Measurements from ENCODE around the gene OLR1.

DNA sequence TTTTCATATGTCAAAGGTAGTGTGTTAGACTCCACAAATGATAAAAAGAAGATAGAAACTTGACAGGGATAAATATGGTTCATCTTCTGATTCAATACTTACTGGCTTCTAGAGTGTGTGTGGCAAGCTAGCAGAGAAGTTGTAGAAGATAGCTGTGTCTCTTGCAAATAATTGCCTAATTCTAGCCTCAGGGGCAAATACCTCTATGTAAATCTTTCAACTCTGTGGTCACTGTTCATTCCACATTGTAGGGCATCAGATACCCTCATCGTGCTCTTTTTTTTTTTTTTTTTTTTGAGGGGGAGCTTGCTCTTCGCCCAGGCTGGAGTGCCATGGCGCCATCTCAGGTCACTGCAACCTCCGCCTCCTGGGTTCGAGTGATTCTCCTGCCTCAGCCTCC lies 1.7 kb downstream of the OLR1 start:
- TF ChIP-seq, protein P1, sequence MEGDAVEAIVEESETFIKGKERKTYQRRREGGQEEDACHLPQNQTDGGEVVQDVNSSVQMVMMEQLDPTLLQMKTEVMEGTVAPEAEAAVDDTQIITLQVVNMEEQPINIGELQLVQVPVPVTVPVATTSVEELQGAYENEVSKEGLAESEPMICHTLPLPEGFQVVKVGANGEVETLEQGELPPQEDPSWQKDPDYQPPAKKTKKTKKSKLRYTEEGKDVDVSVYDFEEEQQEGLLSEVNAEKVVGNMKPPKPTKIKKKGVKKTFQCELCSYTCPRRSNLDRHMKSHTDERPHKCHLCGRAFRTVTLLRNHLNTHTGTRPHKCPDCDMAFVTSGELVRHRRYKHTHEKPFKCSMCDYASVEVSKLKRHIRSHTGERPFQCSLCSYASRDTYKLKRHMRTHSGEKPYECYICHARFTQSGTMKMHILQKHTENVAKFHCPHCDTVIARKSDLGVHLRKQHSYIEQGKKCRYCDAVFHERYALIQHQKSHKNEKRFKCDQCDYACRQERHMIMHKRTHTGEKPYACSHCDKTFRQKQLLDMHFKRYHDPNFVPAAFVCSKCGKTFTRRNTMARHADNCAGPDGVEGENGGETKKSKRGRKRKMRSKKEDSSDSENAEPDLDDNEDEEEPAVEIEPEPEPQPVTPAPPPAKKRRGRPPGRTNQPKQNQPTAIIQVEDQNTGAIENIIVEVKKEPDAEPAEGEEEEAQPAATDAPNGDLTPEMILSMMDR (IDR thresholded peaks at IDR 0.05): no peak
- no peak for TF ChIP-seq POLR2A (IDR thresholded peaks at IDR 0.05)

Data from ovary (tissue), 3 donors.